HG03378 (cell line): ENCODE data around the gene SMARCD2.
A peak's percentile ranks its signal among the peaks of the same experiment; 100 is the strongest.
"Not testable (repeated sequence)": the region's sequence is repeated elsewhere in the genome, so short reads cannot be mapped to it uniquely, and the experiment has no call there.

ENCODE experiments used
- ATAC-seq: cut with Tn5 transposase; IDR thresholded peaks from one replicate; pipeline ENCODE4 v1.9.1; 2021; ENCODE audit warnings: mild to moderate bottlenecking, moderate library complexity; ENCODE audit not compliant: unreplicated experiment

SMARCD2 gene

GRCh38 chr17:63842540-63843386 lies at the start of gene SMARCD2:
Gene SMARCD2, minus strand, starts transcription at chr17:63842685. Its CDS starts 11 bp downstream, at chr17:63842674.
- ATAC-seq, result peak; percentile 61

- not testable (repeated sequence) for ATAC-seq
Observed at GRCh38 chr17:63889026-63889848, 46.8 kb upstream of the SMARCD2 start.

GRCh38 chr17:63885119-63885518 lies 42.6 kb upstream of the SMARCD2 start:
- ATAC-seq, result not testable (repeated sequence)

GRCh38 chr17:63882626-63883126 lies 40.2 kb upstream of the SMARCD2 start:
- not testable (repeated sequence) for ATAC-seq

GRCh38 chr17:63881935-63882601 lies 39.6 kb upstream of the SMARCD2 start, which contains the start of gene GH2:
Gene GH2, minus strand, starts transcription at chr17:63881944. Its CDS starts 143 bp downstream, at chr17:63881801.
- ATAC-seq, result no peak

- ATAC-seq, result not testable (repeated sequence)
Observed at GRCh38 chr17:63881337-63881736, 38.9 kb upstream of the SMARCD2 start.

- ATAC-seq, result no peak
Observed at GRCh38 chr17:63880706-63881105, 38.2 kb upstream of the SMARCD2 start.

GRCh38 chr17:63878413-63878812 lies 35.9 kb upstream of the SMARCD2 start:
- not testable (repeated sequence) for ATAC-seq

GRCh38 chr17:63874693-63875092 lies 32.2 kb upstream of the SMARCD2 start:
- not testable (repeated sequence) for ATAC-seq

GRCh38 chr17:63874061-63874626 lies 31.7 kb upstream of the SMARCD2 start:
- ATAC-seq, result not testable (repeated sequence)

- not testable (repeated sequence) for ATAC-seq
Observed at GRCh38 chr17:63873577-63873976, 31.1 kb upstream of the SMARCD2 start, which contains the start of gene CSH2. Gene CSH2, minus strand, starts transcription at chr17:63873677. Its CDS starts 63 bp downstream, at chr17:63873614.

GRCh38 chr17:63871646-63872365 lies 29.3 kb upstream of the SMARCD2 start:
- ATAC-seq, result not testable (repeated sequence)

GRCh38 chr17:63870292-63870665 lies 27.8 kb upstream of the SMARCD2 start:
- ATAC-seq, result not testable (repeated sequence)

- not testable (repeated sequence) for ATAC-seq
Observed at GRCh38 chr17:63869491-63870291, 27.2 kb upstream of the SMARCD2 start.

- ATAC-seq, result not testable (repeated sequence)
Observed at GRCh38 chr17:63866625-63867024, 24.1 kb upstream of the SMARCD2 start.

GRCh38 chr17:63859257-63859656 lies 16.8 kb upstream of the SMARCD2 start:
- ATAC-seq, result no peak

- ATAC-seq, result not testable (repeated sequence)
Observed at GRCh38 chr17:63856425-63856824, 13.9 kb upstream of the SMARCD2 start.

GRCh38 chr17:63855185-63855584 lies 12.7 kb upstream of the SMARCD2 start:
- ATAC-seq, result no peak

- ATAC-seq, result no peak
Observed at GRCh38 chr17:63854709-63855108, 12.2 kb upstream of the SMARCD2 start.
